D721Med (cell line): ENCODE measurements around the gene ZNF747.

ENCODE experiments used
- DNase-seq: peaks from one replicate; pipeline ENCODE4 v3.0.0; 2011; ENCODE audit warnings: low spot score; ENCODE audit not compliant: insufficient read length
- FAIRE-seq: peaks from 2 replicates; lab custom pipeline; 2011; peaks lifted over from hg19 to GRCh38; lab: Jason Lieb, UNC
- CTCF ChIP-seq: IDR thresholded peaks from 2 replicates; pipeline ENCODE4 v1.5.1; 2012; ENCODE audit warnings: mild to moderate bottlenecking, control low read depth; ENCODE audit not compliant: insufficient read depth; ENCODE audit errors: missing control alignments

Gene ZNF747

DNA sequence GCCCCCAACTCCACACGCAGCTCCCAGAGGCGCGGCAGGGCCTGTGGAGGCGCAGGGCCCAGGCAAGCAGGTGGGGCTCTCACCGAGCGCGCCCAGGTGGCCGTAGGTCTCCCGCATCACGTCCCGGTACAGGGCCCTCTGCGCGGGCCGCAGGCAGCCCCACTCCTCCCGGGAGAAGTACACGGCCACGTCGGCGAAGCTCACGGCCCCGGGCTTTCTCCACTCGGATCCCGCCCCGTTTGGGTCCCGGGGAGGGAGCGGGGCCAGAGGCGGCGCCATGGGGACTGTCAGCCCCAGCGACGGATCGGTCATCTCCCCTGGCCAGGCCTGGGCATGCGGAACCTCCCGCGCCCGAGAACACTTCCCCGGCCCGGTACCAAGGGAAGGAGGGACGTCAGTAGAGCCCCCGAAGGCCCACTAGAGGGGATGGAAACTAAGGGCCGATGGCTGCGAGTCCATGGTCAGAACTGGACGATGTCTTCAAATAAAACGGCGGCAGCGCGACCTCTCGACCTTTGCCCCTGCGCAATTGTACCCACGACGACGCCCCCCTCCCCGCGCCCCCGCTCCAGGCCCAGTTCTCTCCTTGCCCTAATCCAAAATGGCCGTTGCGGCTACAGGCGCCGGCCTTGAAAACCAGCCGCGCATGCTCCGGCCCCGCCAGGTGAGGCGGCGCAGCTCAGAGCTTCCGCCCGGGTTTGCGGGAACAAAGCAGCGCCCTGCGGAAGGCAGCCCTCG is at the start of gene ZNF747:
ZNF747 (minus strand) TSS at position 491 of the 738 bp plus-strand sequence; CDS start at position 312, 179 bp downstream.
- TF ChIP-seq CTCF = no peak
- DNase-seq (peak; percentile 96), FAIRE-seq (no peak)

GRCh38 chr16:30582611-30583340 is 48.1 kb upstream of the ZNF747 start:
- no peak for TF ChIP-seq CTCF
- FAIRE-seq = no peak
- no peak for DNase-seq

DNA sequence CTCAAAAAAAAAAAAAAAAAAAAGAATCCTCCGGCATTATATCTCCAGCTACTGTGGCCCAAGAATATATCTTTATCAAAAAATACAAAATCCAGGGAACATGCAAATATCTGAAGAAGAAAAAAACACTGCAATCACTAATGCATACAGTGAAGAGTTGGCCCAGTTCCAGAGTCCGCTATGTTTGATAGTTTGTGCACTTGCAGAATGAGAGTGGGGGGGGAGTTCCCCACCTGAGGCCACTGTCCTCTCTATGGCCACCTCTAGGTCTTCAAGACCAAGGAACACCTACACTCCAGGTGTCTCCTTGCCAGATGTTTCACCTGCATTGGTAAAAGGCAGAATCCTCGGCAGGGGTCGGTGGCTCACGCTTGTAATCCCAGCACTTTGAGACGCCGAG is 46.8 kb upstream of the ZNF747 start:
- no peak for TF ChIP-seq CTCF
- no peak for FAIRE-seq
- DNase-seq = no peak

- FAIRE-seq = no peak
- no peak for DNase-seq
- TF ChIP-seq CTCF = no peak
These were observed 40.0 kb upstream of the ZNF747 start for GRCh38 chr16:30574678-30575077.

GRCh38 chr16:30571445-30572322 is 37.0 kb upstream of the ZNF747 start, which contains the start of gene ZNF688:
TSS of gene ZNF688 (minus strand) at chr16:30571714. CDS start at chr16:30571629, 85 bp downstream.
- FAIRE-seq = no peak
- no peak for TF ChIP-seq CTCF

DNA sequence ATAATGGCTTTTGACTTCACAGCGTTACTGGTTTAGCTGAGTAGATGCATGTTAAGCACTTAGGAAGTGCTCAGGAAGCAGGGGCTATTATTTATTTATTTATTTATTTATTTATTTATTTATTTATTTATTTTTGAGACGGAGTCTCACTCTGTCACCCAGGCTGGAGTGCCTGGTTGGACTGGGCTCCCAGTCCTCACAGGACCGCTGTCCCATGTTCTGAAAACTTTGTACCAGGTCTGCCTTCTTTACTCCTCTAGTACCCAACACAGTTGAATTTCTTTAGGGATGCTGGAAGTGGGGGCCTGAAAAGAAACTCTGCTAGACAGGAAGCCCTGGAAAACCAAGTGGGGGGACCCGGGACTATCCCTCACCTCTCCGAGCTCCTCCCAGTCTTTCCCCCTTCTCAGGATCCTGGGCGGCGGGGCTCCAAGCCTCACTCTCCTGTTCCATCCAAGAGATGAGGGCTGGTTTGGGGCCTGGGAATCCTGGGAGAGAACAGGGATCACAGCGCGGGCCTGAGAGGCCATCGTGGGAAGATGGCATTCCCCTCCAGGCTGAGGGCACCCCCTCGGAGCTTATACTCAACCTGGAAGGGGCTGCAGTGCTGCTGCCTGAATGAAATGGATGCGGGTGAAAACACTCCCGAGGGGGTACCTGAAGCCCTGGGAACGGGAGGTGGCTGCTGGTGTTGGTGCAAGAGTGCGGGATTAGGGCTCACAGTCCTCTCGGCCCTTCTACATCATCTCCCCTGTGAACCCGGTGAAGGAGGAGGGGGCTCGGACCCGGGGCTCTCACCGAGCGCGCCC is 36.2 kb upstream of the ZNF747 start:
- peak; percentile 47 for DNase-seq
- no peak for TF ChIP-seq CTCF
- FAIRE-seq = no peak

More at GRCh38 chr16:30571445-30572322, 37.0 kb upstream of the ZNF747 start, which contains the start of gene ZNF688:
- DNase-seq = peak; percentile 88
